Measurements from ENCODE around the gene PBX1.

PBX1 gene

DNA sequence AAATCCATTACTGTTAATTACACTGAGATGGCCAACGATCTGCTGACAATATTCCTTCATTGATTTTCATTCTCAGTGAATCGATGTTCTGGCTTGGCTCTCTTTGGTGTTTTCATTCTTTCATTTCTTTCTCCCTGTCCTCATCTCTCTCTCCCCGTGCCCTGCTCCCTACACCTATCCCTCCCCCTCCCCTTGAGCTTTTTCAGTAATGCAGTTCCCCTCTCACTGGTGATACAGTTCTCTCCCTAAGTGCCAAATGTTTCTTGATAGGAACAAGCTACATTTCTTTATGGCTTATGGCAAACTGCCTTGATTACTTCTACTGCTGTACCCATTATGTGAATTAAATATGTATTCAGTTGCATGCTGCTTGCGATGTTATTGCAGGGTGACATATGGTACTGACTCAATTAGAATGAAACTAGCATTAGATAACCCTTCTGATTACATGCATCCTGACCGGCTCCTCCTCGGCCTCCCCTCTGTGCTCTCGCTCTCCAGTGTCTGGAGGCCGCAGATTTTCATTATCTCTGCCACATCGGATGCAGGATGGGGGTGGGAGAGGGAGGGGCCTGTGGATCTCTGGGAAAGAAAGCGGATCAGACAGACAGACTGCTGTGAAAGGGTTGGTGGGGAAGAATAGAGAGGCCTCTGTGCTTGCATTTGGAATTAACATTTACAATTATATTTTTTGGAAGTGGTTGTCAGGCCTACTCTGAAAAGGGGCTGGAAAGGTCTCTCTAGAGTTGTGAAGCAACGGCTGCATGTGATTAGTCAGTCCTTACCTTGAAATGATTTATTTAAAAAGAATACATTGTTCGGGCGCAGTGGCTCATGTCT, 130.9 kb downstream of the PBX1 start:
- POLR2A ChIA-PET (ENCODE audit: low non-redundant PET): no interaction called here
- DNase-seq (ENCODE audit: low spot score): no peak
- CTCF ChIA-PET: interaction anchor here (0.5 to 0.6 kb wide), 2 partner anchors 19 to 1331 kb away, joined by 3 to 4 read pairs; no protein-coding TSS in a partner anchor
- TF ChIP-seq, protein P1, sequence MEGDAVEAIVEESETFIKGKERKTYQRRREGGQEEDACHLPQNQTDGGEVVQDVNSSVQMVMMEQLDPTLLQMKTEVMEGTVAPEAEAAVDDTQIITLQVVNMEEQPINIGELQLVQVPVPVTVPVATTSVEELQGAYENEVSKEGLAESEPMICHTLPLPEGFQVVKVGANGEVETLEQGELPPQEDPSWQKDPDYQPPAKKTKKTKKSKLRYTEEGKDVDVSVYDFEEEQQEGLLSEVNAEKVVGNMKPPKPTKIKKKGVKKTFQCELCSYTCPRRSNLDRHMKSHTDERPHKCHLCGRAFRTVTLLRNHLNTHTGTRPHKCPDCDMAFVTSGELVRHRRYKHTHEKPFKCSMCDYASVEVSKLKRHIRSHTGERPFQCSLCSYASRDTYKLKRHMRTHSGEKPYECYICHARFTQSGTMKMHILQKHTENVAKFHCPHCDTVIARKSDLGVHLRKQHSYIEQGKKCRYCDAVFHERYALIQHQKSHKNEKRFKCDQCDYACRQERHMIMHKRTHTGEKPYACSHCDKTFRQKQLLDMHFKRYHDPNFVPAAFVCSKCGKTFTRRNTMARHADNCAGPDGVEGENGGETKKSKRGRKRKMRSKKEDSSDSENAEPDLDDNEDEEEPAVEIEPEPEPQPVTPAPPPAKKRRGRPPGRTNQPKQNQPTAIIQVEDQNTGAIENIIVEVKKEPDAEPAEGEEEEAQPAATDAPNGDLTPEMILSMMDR (conservative IDR thresholded peaks at IDR 0.05; ENCODE audit: low read depth): no peak
- H3K27ac ChIP-seq: no peak overlapping the region

DNA sequence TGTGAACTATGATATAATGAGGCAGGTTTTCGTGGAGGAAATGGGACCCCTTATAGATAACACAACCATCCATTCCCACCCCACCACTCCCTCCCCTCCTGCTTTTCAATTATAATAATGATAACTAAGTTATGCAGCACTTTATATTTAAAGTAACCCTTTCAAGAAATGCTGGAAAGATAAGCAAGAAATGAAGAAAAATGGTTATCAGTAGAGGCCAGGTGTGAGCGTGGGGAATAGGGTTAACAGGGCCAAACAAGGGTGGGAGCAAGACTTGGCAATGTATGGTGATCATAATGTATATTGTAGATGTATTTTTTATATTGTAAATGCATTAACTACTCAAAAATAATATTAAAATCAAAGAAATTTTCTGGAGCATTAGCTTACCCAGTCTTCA, 133.4 kb downstream of the PBX1 start:
- H3K27ac ChIP-seq: no peak overlapping the region
- no peak for DNase-seq (ENCODE audit: low spot score)
- ChIA-PET CTCF (no interaction called here), POLR2A (ENCODE audit: low non-redundant PET) (no interaction called here)
- TF ChIP-seq, protein P1 (conservative IDR thresholded peaks at IDR 0.05; ENCODE audit: low read depth): no peak

DNA sequence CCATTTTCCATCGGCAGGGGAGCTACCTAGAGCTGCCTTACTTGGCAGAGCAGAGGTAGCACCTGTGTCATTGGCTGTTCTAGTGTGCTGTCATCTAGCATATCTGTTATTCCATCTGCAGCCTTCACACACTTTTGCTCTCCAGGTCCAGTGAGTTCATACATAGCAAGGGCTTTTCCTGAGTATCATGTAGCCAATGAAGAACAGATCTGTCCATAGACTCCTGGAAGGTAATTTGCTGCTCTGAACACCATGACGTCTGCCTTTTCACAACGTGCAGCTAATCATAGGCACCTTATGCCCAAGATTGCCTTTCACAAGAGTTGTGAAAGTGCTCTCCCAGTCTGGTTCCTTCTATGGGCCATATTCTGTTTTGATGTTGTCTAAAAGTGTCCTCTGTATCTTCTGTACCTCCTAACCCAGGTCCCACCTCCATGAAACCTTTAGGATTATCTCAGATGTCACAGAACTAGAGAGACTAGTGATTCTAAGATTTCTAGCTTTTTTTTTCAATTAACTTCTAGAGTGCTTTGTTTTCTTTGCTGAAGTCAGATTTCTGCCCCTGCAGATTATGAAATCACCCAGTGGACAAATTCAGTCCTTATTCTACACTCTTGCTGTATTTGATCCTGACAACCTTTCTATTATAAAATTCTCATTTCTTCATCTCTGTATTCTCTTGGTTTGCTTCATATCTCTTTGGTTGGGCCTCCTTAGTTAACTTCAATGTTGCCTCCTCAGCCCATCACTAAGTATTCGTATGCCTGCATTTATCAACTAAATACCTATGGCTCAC, 134.8 kb downstream of the PBX1 start:
- no peak for DNase-seq (ENCODE audit: low spot score)
- CTCF ChIA-PET: no interaction called here
- H3K27ac ChIP-seq: no peak overlapping the region
- TF ChIP-seq, protein P1 (conservative IDR thresholded peaks at IDR 0.05; ENCODE audit: low read depth): no peak
- POLR2A ChIA-PET (ENCODE audit: low non-redundant PET): no interaction called here

DNA sequence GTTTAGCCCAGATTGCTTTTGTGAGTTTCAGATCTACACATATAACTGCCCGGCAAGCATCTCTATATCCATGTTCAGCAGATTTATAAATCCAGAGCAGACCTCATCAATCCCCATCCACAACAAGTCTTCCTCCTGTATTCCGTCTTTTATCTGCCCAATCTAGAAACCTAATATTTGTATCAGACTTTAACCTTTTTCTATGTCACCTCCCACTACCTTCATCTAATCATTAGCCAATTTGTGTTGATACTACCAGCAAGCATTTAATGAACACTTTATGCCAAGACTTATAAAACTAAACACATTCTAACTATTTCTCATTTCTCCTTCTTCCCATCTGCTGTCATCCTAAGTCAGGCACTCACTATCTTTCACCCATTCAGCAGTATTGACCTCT, 135.5 kb downstream of the PBX1 start:
- TF ChIP-seq, protein P1 (conservative IDR thresholded peaks at IDR 0.05; ENCODE audit: low read depth): no peak
- H3K27ac ChIP-seq: no peak overlapping the region
- CTCF ChIA-PET: no interaction called here
- no peak for DNase-seq (ENCODE audit: low spot score)
- POLR2A ChIA-PET (ENCODE audit: low non-redundant PET): no interaction called here

DNA sequence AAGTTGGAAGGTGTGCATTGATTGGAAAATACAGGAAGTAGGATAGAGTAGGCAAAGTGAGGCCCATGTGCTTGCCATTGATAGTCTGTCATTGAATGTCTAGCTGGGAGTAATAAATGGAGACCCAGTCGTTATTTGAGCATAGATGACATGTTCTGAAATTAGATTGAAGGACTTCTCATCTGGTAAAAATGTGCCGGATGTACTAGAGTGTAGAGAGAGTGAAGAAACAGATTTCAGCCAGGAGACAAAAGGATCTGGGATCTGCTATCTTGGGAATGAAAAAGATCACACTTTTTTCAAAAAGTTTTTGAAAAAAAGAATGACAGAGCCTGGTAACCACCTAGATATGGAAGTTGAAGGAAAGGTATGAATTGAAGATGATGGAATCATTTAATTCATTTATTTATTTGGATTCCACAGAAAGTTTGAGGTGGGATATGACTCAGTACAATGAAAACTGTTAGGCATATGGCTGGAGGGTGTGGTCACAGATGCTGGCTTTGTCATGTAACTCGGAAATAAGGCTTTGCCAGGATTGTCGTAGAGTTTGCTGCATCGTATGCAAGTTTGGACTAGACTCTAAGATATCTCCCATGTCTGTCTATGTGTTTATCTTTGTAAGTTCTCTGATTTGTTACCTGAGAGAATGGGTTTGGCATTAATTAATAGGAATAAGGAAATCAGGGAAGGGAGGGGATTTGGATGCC, 137.1 kb downstream of the PBX1 start:
- CTCF ChIA-PET: no interaction called here
- POLR2A ChIA-PET (ENCODE audit: low non-redundant PET): no interaction called here
- TF ChIP-seq, protein P1 (conservative IDR thresholded peaks at IDR 0.05; ENCODE audit: low read depth): no peak
- DNase-seq (ENCODE audit: low spot score): peak; percentile 21
- H3K27ac ChIP-seq: no peak overlapping the region

DNA sequence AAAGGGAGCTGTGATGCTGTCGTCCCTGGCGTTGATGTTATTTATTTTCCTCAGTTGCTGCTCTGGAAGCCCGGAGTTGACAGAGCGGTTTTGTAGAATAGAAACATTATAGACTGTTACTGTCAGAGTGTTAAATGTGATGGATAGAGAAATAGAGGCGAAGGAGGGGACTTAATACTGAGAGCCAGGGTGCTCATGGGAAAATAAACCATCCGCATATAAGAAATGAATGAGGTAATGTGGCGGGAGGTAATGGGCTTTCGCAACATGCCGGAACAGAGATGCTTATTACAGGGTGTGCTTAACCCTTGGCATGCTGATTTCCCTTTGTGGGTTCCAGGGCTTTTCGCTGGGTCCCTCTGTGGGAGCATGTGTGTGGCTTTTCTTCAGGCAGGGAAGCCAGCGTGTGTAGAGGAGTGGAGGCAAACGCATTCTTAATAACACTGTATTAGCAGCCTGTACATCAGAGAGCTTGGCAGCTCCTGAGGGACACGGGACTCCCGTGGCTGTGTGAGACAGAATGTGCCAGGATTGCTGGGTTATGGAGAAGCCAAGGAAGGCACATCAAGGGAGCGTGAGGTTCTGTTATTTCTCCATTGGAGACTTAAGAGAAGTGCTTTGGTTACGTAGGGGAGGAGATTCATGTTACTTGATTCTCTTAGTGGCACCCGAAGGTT, 141.0 kb downstream of the PBX1 start:
- no peak for DNase-seq (ENCODE audit: low spot score)
- no peak overlapping the region for H3K27ac ChIP-seq
- CTCF ChIA-PET: interaction anchor here (0.7 kb wide), 1 partner anchor 1009 kb away, joined by 5 read pairs; no protein-coding TSS in a partner anchor

More for the DNA sequence above, 141.0 kb downstream of the PBX1 start:
- POLR2A ChIA-PET (ENCODE audit: low non-redundant PET): no interaction called here
- TF ChIP-seq, protein P1 (conservative IDR thresholded peaks at IDR 0.05; ENCODE audit: low read depth): no peak
